ENCODE measurements around the gene HIPK3. TPM values are rescaled to one million over a fixed set of nuclear protein-coding genes. Genes with fewer than 3 reads are reported as not detected.
"Not testable (repeated sequence)": the region's sequence is repeated elsewhere in the genome, so short reads cannot be mapped to it uniquely, and the experiment has no call there.

The HIPK3 gene
- total and polyA plus RNA-seq, 8 donors: 43.1 to 126 (median 50.5) TPM

GRCh38 chr11:33296695-33297094 lies 39.5 kb downstream of the HIPK3 start:
- Histone ChIP-seq H3K4me1 (peaks cover 4 to 21% of the 10 kb centered on the region in 2 donors), H3K27ac (no peak overlapping the region), H3K4me3 (no peak overlapping the region), H3K36me3 (peaks cover 0 to 4% of the 10 kb centered on the region in 2 donors), H3K27me3 (no peaks in the 10 kb centered on the region), H3K9me3 (no peaks in the 10 kb centered on the region)
- intact Hi-C loops (cut with DNase I): no loop called here
- TF ChIP-seq CTCF (IDR thresholded peaks at IDR 0.05): no peak
- no peak for ATAC-seq
- no peak for DNase-seq

- intact Hi-C loops (cut with DNase I): no loop called here
- peaks cover 0 to 4% of the 10 kb centered on the region in 2 donors for H3K36me3 ChIP-seq
- peaks cover 0 to 27% of the 10 kb centered on the region in 2 donors for H3K4me1 ChIP-seq
- no peak for TF ChIP-seq CTCF (IDR thresholded peaks at IDR 0.05)
- no peak overlapping the region for H3K4me3 ChIP-seq
- ATAC-seq: no peak
- DNase-seq: no peak
- no peak overlapping the region for H3K27ac ChIP-seq
- H3K27me3 ChIP-seq: no peaks in the 10 kb centered on the region
- H3K9me3 ChIP-seq: no peaks in the 10 kb centered on the region
These were observed 46.4 kb downstream of the HIPK3 start for GRCh38 chr11:33303541-33303940.

GRCh38 chr11:33306821-33307220 lies 49.6 kb downstream of the HIPK3 start:
- ATAC-seq; H3K4me3 ChIP-seq; DNase-seq; intact Hi-C loops (cut with DNase I); H3K27ac ChIP-seq; H3K9me3 ChIP-seq; H3K36me3 ChIP-seq; H3K27me3 ChIP-seq: not testable (repeated sequence)
- H3K4me1 ChIP-seq: peaks cover 0 to 29% of the 10 kb centered on the region in 2 donors

- DNase-seq (no peak), ATAC-seq (no peak)
- no peaks in the 10 kb centered on the region for H3K36me3 ChIP-seq
- no peak overlapping the region for H3K4me3 ChIP-seq
- no peak overlapping the region for H3K27ac ChIP-seq
- H3K9me3 ChIP-seq: no peaks in the 10 kb centered on the region
- intact Hi-C loops (cut with DNase I): no loop called here
- no peaks in the 10 kb centered on the region for H3K27me3 ChIP-seq
- H3K4me1 ChIP-seq: peaks cover 0 to 36% of the 10 kb centered on the region in 2 donors
- no peak for TF ChIP-seq CTCF (IDR thresholded peaks at IDR 0.05)
These were observed 50.8 kb downstream of the HIPK3 start for GRCh38 chr11:33307984-33308383.

- Histone ChIP-seq H3K27ac (no peak overlapping the region), H3K9me3 (no peaks in the 10 kb centered on the region), H3K4me3 (no peak overlapping the region), H3K27me3 (no peaks in the 10 kb centered on the region), H3K36me3 (no peaks in the 10 kb centered on the region), H3K4me1 (peaks cover 0 to 41% of the 10 kb centered on the region in 2 donors)
- intact Hi-C loops (cut with DNase I): no loop called here
- ATAC-seq (no peak), DNase-seq (no peak)
- no peak for TF ChIP-seq CTCF (IDR thresholded peaks at IDR 0.05)
These were observed 51.9 kb downstream of the HIPK3 start for GRCh38 chr11:33309118-33309517.
